Stimulated activated CD8-positive, alpha-beta memory T cell treated with anti-CD3 and anti-CD28 coated beads, Interleukin-4, amount 100 ng/mL, for 48 hours (primary cell): ENCODE data around the gene ZNF23.
A peak's percentile ranks its signal among the peaks of the same experiment; 100 is the strongest.

Source experiments
- DNase-seq: peaks from one replicate; pipeline ENCODE4 v3.0.0-alpha.2; 2020

Gene ZNF23

DNA sequence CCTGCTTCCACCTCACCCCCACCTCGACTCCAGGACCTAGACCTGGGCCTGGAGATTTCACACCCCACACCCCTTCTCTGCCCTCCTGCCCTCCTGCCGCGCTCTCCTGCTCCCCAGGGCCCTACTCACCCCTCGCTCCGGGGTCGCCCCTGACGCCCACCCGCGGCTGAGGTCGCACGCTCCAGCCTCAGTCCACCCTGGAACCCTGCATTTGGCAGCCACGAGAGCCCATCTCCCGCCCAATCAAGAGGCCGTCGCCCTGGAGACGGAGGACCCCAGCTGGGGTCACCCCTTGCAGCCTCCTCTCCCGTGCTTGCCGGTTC is 36.3 kb downstream of the ZNF23 start:
- DNase-seq, result no peak

DNA sequence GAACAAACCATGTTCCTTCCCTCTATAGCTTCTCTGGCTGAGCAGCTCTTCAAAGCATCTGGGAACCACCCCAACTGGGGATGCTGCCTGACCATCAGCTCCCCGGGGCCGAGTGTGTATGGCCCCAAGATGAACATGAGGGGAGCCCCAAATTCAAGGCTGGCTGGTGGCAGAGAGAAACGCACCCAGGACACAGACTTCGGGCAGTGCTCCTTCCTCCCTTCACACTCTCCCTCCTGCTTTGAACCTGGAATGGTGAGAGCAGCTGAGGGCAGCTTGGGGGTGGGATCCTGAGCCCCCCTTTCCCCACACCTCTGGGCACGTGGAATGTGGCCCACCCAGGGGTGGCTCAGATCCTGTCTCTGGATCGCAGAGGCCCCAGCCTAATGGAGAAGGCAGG is 37.4 kb downstream of the ZNF23 start:
- DNase-seq, result no peak

GRCh38 chr16:71423865-71424264 is 38.2 kb downstream of the ZNF23 start:
- DNase-seq, result no peak

DNA sequence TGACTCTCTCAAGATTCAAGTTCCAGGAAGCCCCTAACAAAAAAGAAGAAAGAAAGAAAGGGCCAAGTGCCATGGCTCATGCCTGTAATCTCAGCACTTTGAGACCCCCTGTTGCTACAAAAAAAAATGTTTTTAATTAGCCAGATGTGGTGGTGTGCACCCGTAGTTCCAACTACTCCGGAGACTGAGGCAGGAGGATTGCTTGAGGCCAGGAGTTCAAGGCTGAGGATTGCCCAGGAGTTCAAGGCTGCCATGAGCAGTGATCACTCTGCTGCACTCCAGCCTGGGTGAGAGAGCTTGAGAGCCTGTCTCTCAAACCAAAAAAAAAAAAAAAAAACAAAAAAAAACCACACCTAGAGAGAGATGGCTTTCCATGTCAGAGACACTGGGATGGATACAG is 39.0 kb downstream of the ZNF23 start:
- no peak for DNase-seq

DNA sequence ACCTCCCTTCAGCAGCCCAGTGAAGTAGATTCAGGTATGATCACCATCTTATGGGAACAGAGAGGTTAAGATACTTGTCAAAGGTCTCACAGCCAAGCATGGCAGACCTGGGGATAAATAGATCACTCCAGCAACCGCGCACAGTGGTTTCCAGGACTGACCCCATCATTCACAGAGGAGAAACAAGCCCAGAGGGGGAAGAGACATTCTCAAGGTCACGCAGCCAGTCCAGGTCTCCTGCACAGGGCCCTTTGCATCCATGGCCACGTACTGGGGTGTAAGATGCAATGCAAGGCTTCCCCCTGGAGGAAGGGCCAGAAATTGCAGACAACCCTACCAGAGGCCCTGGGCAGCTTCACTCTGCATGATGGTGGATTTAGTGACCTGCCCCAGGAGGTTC is 40.1 kb downstream of the ZNF23 start:
- DNase-seq, result peak; percentile 61

- no peak for DNase-seq
These were observed 48.0 kb downstream of the ZNF23 start for GRCh38 chr16:71414038-71414437.

GRCh38 chr16:71413341-71413740 is 48.7 kb downstream of the ZNF23 start:
- DNase-seq, result no peak

- DNase-seq, result peak; percentile 79
These were observed 49.5 kb downstream of the ZNF23 start for GRCh38 chr16:71412270-71413160.

DNA sequence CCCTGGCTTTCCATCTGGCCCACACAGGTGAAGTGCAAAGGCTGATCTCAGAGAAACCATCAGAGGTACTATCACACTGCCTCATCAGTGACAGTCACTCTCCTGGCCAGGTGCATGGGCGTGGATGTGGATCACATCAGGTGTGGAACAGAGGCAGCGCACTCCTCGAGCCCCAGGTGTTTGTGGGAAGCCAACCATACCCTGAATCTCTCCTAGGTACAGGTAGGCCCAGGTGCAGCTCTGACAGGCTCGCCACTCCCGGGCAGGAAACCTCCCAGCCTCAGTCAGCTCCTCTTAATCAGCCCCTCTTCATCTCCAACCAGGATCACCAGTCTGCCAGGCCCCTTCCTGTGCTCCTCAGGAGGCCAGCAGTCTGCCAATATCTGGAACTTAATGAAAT is 51.9 kb downstream of the ZNF23 start:
- no peak for DNase-seq

DNA sequence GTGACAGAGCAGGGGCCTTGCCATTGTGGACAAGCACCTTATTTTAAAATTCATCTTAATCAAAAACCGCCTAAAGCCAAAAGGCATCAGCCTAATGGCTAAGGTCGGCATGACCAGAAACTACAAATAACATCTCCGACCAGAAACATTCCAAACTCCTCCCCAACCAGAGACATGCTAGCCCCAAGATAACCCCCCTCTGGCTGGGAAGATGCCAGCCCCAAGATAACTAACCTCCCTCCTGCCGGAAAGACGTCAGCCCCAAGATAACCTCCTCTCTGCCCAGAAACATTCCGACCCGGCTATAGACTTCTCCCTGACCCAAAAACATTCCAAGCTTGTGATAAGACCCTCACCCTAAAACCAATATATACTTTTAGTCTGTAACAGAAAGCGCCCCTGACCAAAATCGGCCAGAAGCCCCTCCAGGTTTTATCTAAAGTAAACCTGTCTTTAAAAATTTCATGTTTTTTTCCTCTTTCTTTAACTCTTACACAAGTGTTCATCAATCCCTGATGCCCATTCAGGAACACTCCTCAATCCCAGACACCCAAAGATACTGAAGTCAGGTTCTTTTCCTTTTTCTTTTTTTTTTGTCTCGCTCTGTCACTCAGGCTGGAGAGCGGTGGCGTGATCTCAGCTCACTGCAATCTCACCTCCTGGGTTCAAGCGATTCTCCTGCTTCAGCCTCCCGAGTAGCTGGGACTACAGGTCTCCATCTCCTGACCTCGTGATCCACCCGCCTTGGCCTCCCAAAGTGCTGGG is 52.9 kb downstream of the ZNF23 start:
- DNase-seq, result no peak

DNA sequence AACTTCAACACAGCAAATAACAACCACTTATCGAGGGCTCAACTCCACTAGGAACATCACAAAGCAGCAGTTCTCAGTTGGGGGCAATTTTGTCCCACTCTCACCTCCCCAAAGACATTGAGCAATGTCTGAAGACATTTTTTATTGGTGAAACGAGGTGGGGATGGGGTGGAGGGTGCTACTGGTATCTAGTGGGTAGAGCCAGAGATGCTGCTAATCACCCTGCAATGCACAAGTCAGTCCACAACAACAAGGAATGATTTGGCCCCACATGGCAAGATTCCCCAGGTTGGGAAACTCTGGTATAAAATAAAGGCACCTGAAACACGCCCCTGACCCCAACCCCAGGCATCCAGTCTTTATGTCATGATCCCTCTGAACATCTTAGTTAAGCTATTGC is 53.5 kb downstream of the ZNF23 start:
- no peak for DNase-seq

DNA sequence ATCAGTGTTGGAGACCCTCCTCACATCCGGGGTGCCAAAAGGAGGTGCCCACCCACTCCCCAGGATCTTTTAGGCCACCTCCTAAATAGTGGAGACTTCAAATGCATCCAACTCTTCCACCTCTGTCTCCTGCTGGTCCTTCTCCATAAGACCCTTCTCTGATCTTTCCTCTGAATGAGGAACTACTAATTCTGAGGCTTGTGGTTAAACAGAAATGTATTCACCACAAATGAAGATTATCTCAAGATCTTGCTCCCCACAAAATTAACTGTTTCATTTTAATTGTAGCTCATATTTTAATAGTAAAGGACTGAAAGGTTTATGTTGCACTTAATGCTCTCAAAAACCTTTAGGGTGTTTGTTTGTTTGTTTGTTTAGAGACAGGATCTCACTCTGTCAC is 54.3 kb downstream of the ZNF23 start:
- no peak for DNase-seq

DNA sequence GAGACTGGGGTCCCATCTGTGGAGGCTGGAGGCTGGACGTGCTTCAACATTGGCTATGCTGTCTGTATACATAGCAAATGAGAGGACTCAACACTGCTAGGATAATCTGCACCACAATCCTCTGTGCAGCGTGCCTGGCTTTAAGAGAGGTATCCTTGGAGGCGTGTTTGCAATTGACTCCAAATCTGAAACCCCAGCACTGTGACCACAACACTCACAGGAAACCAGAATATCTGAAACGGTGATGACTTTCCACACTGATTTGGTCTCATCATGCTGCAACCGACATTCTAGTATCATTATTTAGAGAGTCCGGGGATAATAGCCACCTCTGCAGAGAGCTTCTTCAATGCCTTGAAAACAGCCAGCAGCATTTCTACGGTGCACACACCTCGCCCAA is 55.3 kb downstream of the ZNF23 start:
- no peak for DNase-seq

GRCh38 chr16:71406316-71406715 is 55.7 kb downstream of the ZNF23 start:
- no peak for DNase-seq

- DNase-seq, result no peak
These were observed 57.7 kb downstream of the ZNF23 start for GRCh38 chr16:71404364-71404763.

- no peak for DNase-seq
These were observed 59.4 kb downstream of the ZNF23 start for GRCh38 chr16:71402674-71403073.

GRCh38 chr16:71402007-71402406 is 60.0 kb downstream of the ZNF23 start:
- no peak for DNase-seq

DNA sequence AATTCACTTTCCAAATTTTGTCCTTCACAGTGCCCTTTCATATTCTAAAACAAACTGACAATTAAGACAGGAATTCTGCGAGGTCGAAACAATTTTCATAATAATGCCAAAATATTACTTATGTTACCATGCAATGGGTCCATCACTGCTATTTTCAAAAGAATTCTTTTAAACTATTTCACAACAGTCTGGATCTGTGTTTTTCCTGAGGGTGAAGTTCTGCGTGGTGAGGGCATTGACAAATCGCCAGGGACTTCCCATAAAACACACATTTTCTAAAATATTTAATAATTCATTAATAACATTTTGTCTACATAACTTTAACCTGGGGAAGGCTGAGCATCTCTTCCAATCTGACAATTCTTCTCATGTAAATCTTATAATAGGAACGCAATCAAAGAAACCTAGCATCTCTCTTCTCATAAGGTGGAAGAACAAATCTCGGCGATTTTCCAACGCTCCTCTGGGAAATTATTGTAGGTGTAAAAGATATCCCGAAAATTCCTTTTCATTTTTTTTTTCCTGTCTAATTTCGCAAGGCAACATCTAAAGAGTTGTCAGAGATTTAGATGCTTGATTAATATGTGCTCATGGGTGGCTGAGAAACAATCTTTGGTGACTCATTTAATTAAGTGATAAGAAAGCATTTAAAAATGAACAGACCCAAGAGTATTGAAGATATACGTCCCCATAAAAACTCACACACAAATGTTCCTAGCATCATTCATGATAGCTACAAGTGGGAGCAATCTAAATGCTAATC is 62.1 kb downstream of the ZNF23 start:
- DNase-seq, result no peak
